ENCODE results near the gene PRR32. TPM values are rescaled to one million over a fixed set of nuclear protein-coding genes. Genes with fewer than 3 reads are reported as not detected.

The PRR32 gene
- polyA plus RNA-seq, 1 donor from 2014 or later, result not detected

DNA sequence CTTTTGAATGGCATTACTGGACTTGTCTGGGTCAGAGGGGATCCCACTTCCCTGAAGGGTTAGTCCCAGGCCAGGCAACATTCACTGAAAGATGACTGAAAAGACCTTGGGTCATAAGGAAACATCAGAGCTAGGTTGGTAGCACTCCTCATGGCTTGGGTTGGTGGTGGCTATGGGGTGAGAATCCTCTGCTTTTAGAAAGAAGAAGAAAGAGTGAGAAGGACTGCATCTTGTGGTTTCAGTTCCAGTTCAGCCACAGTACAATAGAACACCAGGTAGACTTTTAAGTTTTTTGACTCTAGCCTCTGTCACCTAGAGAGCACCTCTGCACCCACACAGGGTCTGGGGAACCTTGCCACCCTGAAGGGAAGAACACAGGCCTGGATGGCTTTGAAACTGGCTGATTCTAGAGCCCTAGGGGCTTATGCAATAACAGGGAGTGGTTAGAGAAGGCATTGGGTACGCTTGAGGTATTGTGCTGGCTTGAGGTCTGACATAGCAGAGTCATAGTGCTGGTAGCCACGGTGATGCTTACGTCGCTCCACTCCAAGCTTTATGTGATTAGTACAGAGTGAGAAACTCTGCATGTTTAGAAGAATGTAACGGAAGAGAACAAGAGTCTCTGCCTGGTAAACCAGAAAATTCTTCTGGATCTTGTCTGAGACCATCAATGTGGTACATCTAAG is 36.5 kb downstream of the PRR32 start:
- no peaks in the 10 kb centered on the region for H3K27me3 ChIP-seq (ENCODE audit: insufficient read depth, low read depth, low read length)
- no peaks in the 10 kb centered on the region for H3K36me3 ChIP-seq (ENCODE audit: insufficient read depth, low read length)
- H3K9ac ChIP-seq (ENCODE audit: low read length), result no peak overlapping the region
- no peaks in the 10 kb centered on the region for H3K9me2 ChIP-seq (ENCODE audit: insufficient read depth, low read length)
- no peaks in the 10 kb centered on the region for H3F3A ChIP-seq (ENCODE audit: insufficient read depth, low read length, poor library complexity, severe bottlenecking)
- no peak overlapping the region for H2AFZ ChIP-seq (ENCODE audit: low read depth, low read length)
- no peaks in the 10 kb centered on the region for H3K9me3 ChIP-seq (ENCODE audit: low read length)
- no peak overlapping the region for H3K4me3 ChIP-seq (ENCODE audit: low read length)
- no peaks in the 10 kb centered on the region for H3K79me2 ChIP-seq (replicated peaks; ENCODE audit: insufficient read depth, low read length)
- no peaks in the 10 kb centered on the region for H4K20me1 ChIP-seq (ENCODE audit: insufficient read depth)
- TF ChIP-seq SMC3 (conservative IDR thresholded peaks at IDR 0.05; ENCODE audit: poor library complexity), result no peak
- no peak for TF ChIP-seq POLR2AphosphoS5 (IDR thresholded peaks at IDR 0.05)
- no peak for TF ChIP-seq RAD21 (conservative IDR thresholded peaks at IDR 0.05)
- no peak for TF ChIP-seq TAF1 (IDR thresholded peaks at IDR 0.05; ENCODE audit: low read depth)
- no peak overlapping the region for H3K4me2 ChIP-seq (ENCODE audit: low read length)
- no peak overlapping the region for H3K27ac ChIP-seq (ENCODE audit: low read length)

All from neural cell (in vitro differentiated cells).